Activated naive CD8-positive, alpha-beta T cell treated with anti-CD3 and anti-CD28 coated beads, Interleukin-2, amount 50 U/mL, for 24 hours (primary cell): ENCODE data around the gene ODAD4.

ENCODE experiments used
- ATAC-seq: fragments of 150-1000 bp; cut with Tn5 transposase; one replicate; pipeline ENCODE4 v1.10.0; 2021
- DNase-seq: peaks from one replicate; pipeline ENCODE4 v3.0.0; 2021
- H3K27ac Mint-ChIP-seq: one replicate; pipeline ENCODE4 v1.8.0; 2021; ENCODE audit warnings: mild to moderate bottlenecking, mixed read lengths
- H3K27me3 Mint-ChIP-seq: one replicate; pipeline ENCODE4 v1.8.0; 2021; ENCODE audit warnings: mixed read lengths
- H3K36me3 Mint-ChIP-seq: one replicate; pipeline ENCODE4 v1.8.0; 2021; ENCODE audit warnings: low read depth, mixed read lengths
- H3K4me1 Mint-ChIP-seq: one replicate; pipeline ENCODE4 v1.8.0; 2021; ENCODE audit warnings: mixed read lengths
- H3K4me3 Mint-ChIP-seq: one replicate; pipeline ENCODE4 v1.8.0; 2021; ENCODE audit warnings: mild to moderate bottlenecking, moderate library complexity, mixed read lengths
- H3K9me3 Mint-ChIP-seq: one replicate; pipeline ENCODE4 v1.8.0; 2021; ENCODE audit warnings: mixed read lengths

ODAD4 gene

GRCh38 chr17:41982026-41982760, 51.8 kb downstream of the ODAD4 start:
- peaks cover 57% of the 10 kb centered on the region for H3K36me3 Mint-ChIP-seq
- H3K9me3 Mint-ChIP-seq, result no peaks in the 10 kb centered on the region
- DNase-seq (no peak), ATAC-seq (no peak)
- H3K4me3 Mint-ChIP-seq, result no peak overlapping the region
- no peaks in the 10 kb centered on the region for H3K27me3 Mint-ChIP-seq
- H3K4me1 Mint-ChIP-seq, result peaks cover 6% of the 10 kb centered on the region
- H3K27ac Mint-ChIP-seq, result peak overlapping the region; percentile 27

GRCh38 chr17:41984454-41984853, 54.0 kb downstream of the ODAD4 start:
- peaks cover 67% of the 10 kb centered on the region for H3K36me3 Mint-ChIP-seq
- no peak for DNase-seq
- no peaks in the 10 kb centered on the region for H3K27me3 Mint-ChIP-seq
- no peak for ATAC-seq
- H3K9me3 Mint-ChIP-seq, result no peaks in the 10 kb centered on the region
- H3K4me1 Mint-ChIP-seq, result peaks cover 19% of the 10 kb centered on the region
- no peak overlapping the region for H3K27ac Mint-ChIP-seq
- no peak overlapping the region for H3K4me3 Mint-ChIP-seq

- H3K27ac Mint-ChIP-seq, result no peak overlapping the region
- no peak overlapping the region for H3K4me3 Mint-ChIP-seq
- H3K9me3 Mint-ChIP-seq, result no peaks in the 10 kb centered on the region
- DNase-seq (no peak), ATAC-seq (no peak)
- H3K4me1 Mint-ChIP-seq, result peaks cover 19% of the 10 kb centered on the region
- peaks cover 66% of the 10 kb centered on the region for H3K36me3 Mint-ChIP-seq
- no peaks in the 10 kb centered on the region for H3K27me3 Mint-ChIP-seq
Measured at GRCh38 chr17:41985919-41986318, 55.5 kb downstream of the ODAD4 start.

- H3K9me3 Mint-ChIP-seq, result no peaks in the 10 kb centered on the region
- peaks cover 68% of the 10 kb centered on the region for H3K36me3 Mint-ChIP-seq
Measured at GRCh38 chr17:41986634-41987033, 56.2 kb downstream of the ODAD4 start.

GRCh38 chr17:41987642-41988041, 57.2 kb downstream of the ODAD4 start:
- peak; percentile 93 for ATAC-seq
- no peaks in the 10 kb centered on the region for H3K27me3 Mint-ChIP-seq
- peaks cover 19% of the 10 kb centered on the region for H3K4me1 Mint-ChIP-seq
- H3K36me3 Mint-ChIP-seq, result peaks cover 64% of the 10 kb centered on the region
- no peak for DNase-seq
- H3K27ac Mint-ChIP-seq, result peak overlapping the region; percentile 83
- H3K4me3 Mint-ChIP-seq, result no peak overlapping the region
- no peaks in the 10 kb centered on the region for H3K9me3 Mint-ChIP-seq

More at GRCh38 chr17:41986634-41987033, 56.2 kb downstream of the ODAD4 start:
- H3K27me3 Mint-ChIP-seq, result no peaks in the 10 kb centered on the region
- ATAC-seq, result no peak
- H3K4me3 Mint-ChIP-seq, result no peak overlapping the region
- DNase-seq, result no peak
- H3K4me1 Mint-ChIP-seq, result peaks cover 19% of the 10 kb centered on the region
- peak overlapping the region; percentile 83 for H3K27ac Mint-ChIP-seq

GRCh38 chr17:41988418-41988817, 58.0 kb downstream of the ODAD4 start:
- no peak for DNase-seq
- no peaks in the 10 kb centered on the region for H3K27me3 Mint-ChIP-seq
- peak overlapping the region; percentile 83 for H3K27ac Mint-ChIP-seq
- peaks cover 63% of the 10 kb centered on the region for H3K36me3 Mint-ChIP-seq
- H3K4me3 Mint-ChIP-seq, result no peak overlapping the region
- no peaks in the 10 kb centered on the region for H3K9me3 Mint-ChIP-seq
- no peak for ATAC-seq
- peaks cover 19% of the 10 kb centered on the region for H3K4me1 Mint-ChIP-seq

GRCh38 chr17:41989702-41990419, 59.4 kb downstream of the ODAD4 start:
- DNase-seq, result no peak
- ATAC-seq, result no peak
- Mint-ChIP-seq H3K9me3 (no peaks in the 10 kb centered on the region), H3K4me3 (no peak overlapping the region), H3K27me3 (no peaks in the 10 kb centered on the region), H3K36me3 (peaks cover 63% of the 10 kb centered on the region), H3K4me1 (peaks cover 19% of the 10 kb centered on the region), H3K27ac (no peak overlapping the region)

- Mint-ChIP-seq H3K4me3 (no peak overlapping the region), H3K27ac (no peak overlapping the region), H3K4me1 (peaks cover 30% of the 10 kb centered on the region), H3K27me3 (no peaks in the 10 kb centered on the region), H3K36me3 (peaks cover 59% of the 10 kb centered on the region), H3K9me3 (no peaks in the 10 kb centered on the region)
- DNase-seq (no peak), ATAC-seq (no peak)
Measured at GRCh38 chr17:41992576-41992975, 62.2 kb downstream of the ODAD4 start.

- H3K4me3 Mint-ChIP-seq, result no peak overlapping the region
- H3K9me3 Mint-ChIP-seq, result no peaks in the 10 kb centered on the region
- DNase-seq (no peak), ATAC-seq (peak; percentile 65)
- peaks cover 52% of the 10 kb centered on the region for H3K36me3 Mint-ChIP-seq
- H3K27ac Mint-ChIP-seq, result peak overlapping the region; percentile 81
- H3K4me1 Mint-ChIP-seq, result peaks cover 21% of the 10 kb centered on the region
- H3K27me3 Mint-ChIP-seq, result no peaks in the 10 kb centered on the region
Measured at GRCh38 chr17:41996855-41997164, 66.4 kb downstream of the ODAD4 start.

- Mint-ChIP-seq H3K9me3 (no peaks in the 10 kb centered on the region), H3K27ac (no peak overlapping the region), H3K4me3 (no peak overlapping the region), H3K27me3 (no peaks in the 10 kb centered on the region), H3K36me3 (peaks cover 49% of the 10 kb centered on the region), H3K4me1 (peaks cover 23% of the 10 kb centered on the region)
- ATAC-seq (no peak), DNase-seq (no peak)
Measured at GRCh38 chr17:41998497-41998896, 68.1 kb downstream of the ODAD4 start.

- no peaks in the 10 kb centered on the region for H3K9me3 Mint-ChIP-seq
- DNase-seq (no peak), ATAC-seq (no peak)
- H3K4me3 Mint-ChIP-seq, result no peak overlapping the region
- peaks cover 25% of the 10 kb centered on the region for H3K4me1 Mint-ChIP-seq
- peak overlapping the region; percentile 61 for H3K27ac Mint-ChIP-seq
- peaks cover 46% of the 10 kb centered on the region for H3K36me3 Mint-ChIP-seq
- no peaks in the 10 kb centered on the region for H3K27me3 Mint-ChIP-seq
Measured at GRCh38 chr17:42000413-42001133, 70.2 kb downstream of the ODAD4 start.

- H3K27me3 Mint-ChIP-seq, result no peaks in the 10 kb centered on the region
- H3K36me3 Mint-ChIP-seq, result peaks cover 38% of the 10 kb centered on the region
- peaks cover 14% of the 10 kb centered on the region for H3K4me1 Mint-ChIP-seq
- no peak overlapping the region for H3K4me3 Mint-ChIP-seq
- no peaks in the 10 kb centered on the region for H3K9me3 Mint-ChIP-seq
- no peak overlapping the region for H3K27ac Mint-ChIP-seq
- ATAC-seq, result no peak
- DNase-seq, result no peak
Measured at GRCh38 chr17:42001729-42002128, 71.3 kb downstream of the ODAD4 start.

GRCh38 chr17:42002175-42002791, 71.9 kb downstream of the ODAD4 start:
- H3K9me3 Mint-ChIP-seq, result no peaks in the 10 kb centered on the region
- peaks cover 36% of the 10 kb centered on the region for H3K36me3 Mint-ChIP-seq
- H3K27ac Mint-ChIP-seq, result no peak overlapping the region
- no peak for DNase-seq
- H3K27me3 Mint-ChIP-seq, result no peaks in the 10 kb centered on the region
- no peak for ATAC-seq
- no peak overlapping the region for H3K4me3 Mint-ChIP-seq
- H3K4me1 Mint-ChIP-seq, result peaks cover 13% of the 10 kb centered on the region

GRCh38 chr17:42002792-42003301, 72.4 kb downstream of the ODAD4 start:
- H3K27me3 Mint-ChIP-seq, result no peaks in the 10 kb centered on the region
- H3K36me3 Mint-ChIP-seq, result peaks cover 35% of the 10 kb centered on the region
- peaks cover 11% of the 10 kb centered on the region for H3K4me1 Mint-ChIP-seq
- H3K27ac Mint-ChIP-seq, result no peak overlapping the region
- ATAC-seq (no peak), DNase-seq (no peak)
- no peak overlapping the region for H3K4me3 Mint-ChIP-seq
- no peaks in the 10 kb centered on the region for H3K9me3 Mint-ChIP-seq
